H1 (cell line): ENCODE data around the gene ALK. TPM values are rescaled to one million over a fixed set of nuclear protein-coding genes. Genes with fewer than 3 reads are reported as not detected.

ENCODE experiments used
- CTCF ChIA-PET: fragments of 300-600 bp; sonication (Branson Sonifier 250); formaldehyde crosslinking; loops from one replicate; lab custom pipeline; 2021; ENCODE audit not compliant: partially characterized antibody; lab: Charles Lee
- POLR2A ChIA-PET: fragments of 300-600 bp; sonication (Branson Sonifier 250); formaldehyde crosslinking; loops from one replicate; lab custom pipeline; 2021; ENCODE audit warnings: inconsistent platforms; ENCODE audit not compliant: partially characterized antibody; lab: Charles Lee
- DNase-seq, 2 experiments: peaks; one replicate each; pipeline versions ENCODE4 v3.0.0 to v3.0.0-alpha.2; 2010 to 2022; ENCODE audit warnings: low spot score in 2 of 2, low read depth in 1 of 2, mixed read lengths in 1 of 2
- FAIRE-seq: peaks from 2 replicates; lab custom pipeline; 2011; peaks lifted over from hg19 to GRCh38; lab: Jason Lieb, UNC
- H2AFZ ChIP-seq: 2 replicates; pipeline ENCODE4 v1.8.1; 2012; ENCODE audit warnings: low read length, inconsistent platforms
- H2AK5ac ChIP-seq: 2 replicates; pipeline ENCODE4 v1.6.1; 2013; ENCODE audit warnings: low read depth, low read length
- H2BK120ac ChIP-seq: replicated peaks from 2 replicates; pipeline ENCODE3; 2013; ENCODE audit warnings: low read depth, low read length, inconsistent platforms
- H2BK12ac ChIP-seq: 2 replicates; pipeline ENCODE4 v1.6.1; 2013; ENCODE audit warnings: low read depth, low read length
- H2BK15ac ChIP-seq: 2 replicates; pipeline ENCODE4 v1.6.1; 2013; ENCODE audit warnings: low read length
- H2BK20ac ChIP-seq: 2 replicates; pipeline ENCODE4 v1.6.1; 2013; ENCODE audit warnings: low read length
- H2BK5ac ChIP-seq: 2 replicates; pipeline ENCODE4 v1.6.1; 2013; ENCODE audit warnings: low read depth, low read length
- H3K14ac ChIP-seq: 2 replicates; pipeline ENCODE4 v1.6.1; 2013; ENCODE audit warnings: inconsistent platforms; ENCODE audit not compliant: insufficient read length
- H3K18ac ChIP-seq: 2 replicates; pipeline ENCODE4 v1.6.1; 2013; ENCODE audit warnings: low read length; ENCODE audit errors: extremely low read depth
- H3K23ac ChIP-seq: 2 replicates; pipeline ENCODE4 v1.6.1; 2013; ENCODE audit warnings: inconsistent platforms; ENCODE audit not compliant: insufficient read length
- H3K23me2 ChIP-seq: 2 replicates; pipeline ENCODE4 v1.6.1; 2013; ENCODE audit warnings: low read depth, low read length
- H3K27ac ChIP-seq: 2 replicates; pipeline ENCODE4 v1.6.1; 2011; ENCODE audit warnings: low read depth, low read length, inconsistent platforms
- H3K27me3 ChIP-seq, 4 experiments: replicated peaks in 1 of 4; 1 replicate in 1 of 4; 2 replicates in 3 of 4; pipeline versions ENCODE4 v1.6.1 to v1.8.1; 2011 to 2013; ENCODE audit warnings: low read length in 3 of 4, mild to moderate bottlenecking in 3 of 4, inconsistent platforms in 2 of 4, mixed read lengths in 2 of 4, moderate library complexity in 1 of 4; ENCODE audit not compliant: control insufficient read depth in 3 of 4, insufficient read depth in 3 of 4; ENCODE audit errors: extremely low read depth in 1 of 4
- H3K36me3 ChIP-seq, 4 experiments: 2 replicates each; pipeline versions ENCODE4 v1.6.1 to v1.8.1; 2011 to 2013; ENCODE audit warnings: mild to moderate bottlenecking in 4 of 4, low read length in 3 of 4, moderate library complexity in 2 of 4, control low read depth in 1 of 4, inconsistent platforms in 1 of 4; ENCODE audit not compliant: insufficient read depth in 4 of 4, control insufficient read depth in 2 of 4
- H3K4ac ChIP-seq: replicated peaks from 2 replicates; pipeline ENCODE3; 2013; ENCODE audit warnings: low read length, low read depth, mixed read lengths, inconsistent platforms; ENCODE audit not compliant: insufficient read length
- H3K4me1 ChIP-seq, 4 experiments: replicated peaks in 1 of 4; 1 replicate in 1 of 4; 2 replicates in 3 of 4; pipeline versions ENCODE4 v1.6.1 to v1.8.1; 2011 to 2013; ENCODE audit warnings: low read length in 3 of 4, inconsistent platforms in 2 of 4, mixed read lengths in 1 of 4; ENCODE audit not compliant: insufficient read depth in 4 of 4, control insufficient read depth in 3 of 4
- H3K4me2 ChIP-seq, 2 experiments: 2 replicates each; pipeline versions ENCODE4 v1.6.1 to v1.8.1; 2011 to 2013; ENCODE audit warnings: low read depth in 2 of 2, low read length in 2 of 2, control low read depth in 1 of 2, inconsistent platforms in 1 of 2, mild to moderate bottlenecking in 1 of 2; ENCODE audit not compliant: insufficient read depth in 1 of 2
- H3K4me3 ChIP-seq, 4 experiments: fragments of 200-600, 300-600 bp in 1 of 4; sonication (generic), shearing (Covaris generic), sonication (Bioruptor Twin) in 1 of 4; 2 replicates each; pipeline versions ENCODE4 v1.5.1 to v1.8.1; 2011 to 2016; ENCODE audit warnings: low read length in 4 of 4, low read depth in 3 of 4, control low read depth in 2 of 4, inconsistent platforms in 2 of 4, mild to moderate bottlenecking in 2 of 4, mixed read lengths in 1 of 4, moderate library complexity in 1 of 4; ENCODE audit not compliant: insufficient read depth in 2 of 4; ENCODE audit errors: extremely low read depth in 1 of 4
- H3K56ac ChIP-seq: replicated peaks from 2 replicates; pipeline ENCODE3; 2013; ENCODE audit warnings: low read depth, mild to moderate bottlenecking, mixed read lengths, low read length, inconsistent platforms; ENCODE audit not compliant: insufficient read length
- H3K79me1 ChIP-seq: 2 replicates; pipeline ENCODE4 v1.6.1; 2013; ENCODE audit warnings: low read depth, low read length, control low read depth
- H3K79me2 ChIP-seq, 2 experiments: 2 replicates each; pipeline versions ENCODE4 v1.6.1 to v1.8.1; 2012 to 2013; ENCODE audit warnings: low read length in 2 of 2, mild to moderate bottlenecking in 2 of 2, inconsistent platforms in 1 of 2; ENCODE audit not compliant: insufficient read depth in 2 of 2, control insufficient read depth in 1 of 2
- H3K9ac ChIP-seq, 4 experiments: replicated peaks in 1 of 4; 1 replicate in 1 of 4; 2 replicates in 3 of 4; pipeline versions ENCODE4 v1.6.1 to v1.8.1; 2011 to 2013; ENCODE audit warnings: low read depth in 3 of 4, low read length in 3 of 4, control low read depth in 2 of 4, mild to moderate bottlenecking in 2 of 4, moderate library complexity in 2 of 4, inconsistent platforms in 1 of 4; ENCODE audit errors: extremely low read depth in 1 of 4
- H3K9me3 ChIP-seq, 2 experiments: 2 replicates each; pipeline versions ENCODE4 v1.6.1 to v1.8.1; 2012 to 2013; ENCODE audit warnings: mild to moderate bottlenecking in 2 of 2, moderate library complexity in 2 of 2, control low read depth in 1 of 2, inconsistent platforms in 1 of 2, low read depth in 1 of 2, low read length in 1 of 2, mixed read lengths in 1 of 2; ENCODE audit not compliant: insufficient read depth in 2 of 2
- H4K20me1 ChIP-seq, 2 experiments: replicated peaks in 1 of 2; 2 replicates each; pipeline versions ENCODE3 to v1.8.1; 2011 to 2013; ENCODE audit warnings: inconsistent platforms in 2 of 2, low read length in 2 of 2, mild to moderate bottlenecking in 1 of 2; ENCODE audit not compliant: insufficient read depth in 2 of 2, control insufficient read depth in 1 of 2
- H4K5ac ChIP-seq: 2 replicates; pipeline ENCODE4 v1.6.1; 2013; ENCODE audit warnings: low read length, low read depth, mixed read lengths, inconsistent platforms; ENCODE audit not compliant: insufficient read length
- H4K8ac ChIP-seq: 2 replicates; pipeline ENCODE4 v1.8.0; 2013; ENCODE audit warnings: mild to moderate bottlenecking, moderate library complexity, low read length, inconsistent platforms; ENCODE audit not compliant: insufficient read depth; ENCODE audit errors: extremely low read depth
- H4K91ac ChIP-seq: replicated peaks from 2 replicates; pipeline ENCODE3; 2013; ENCODE audit warnings: low read length, mixed read lengths, inconsistent platforms; ENCODE audit not compliant: insufficient read length
- BACH1 ChIP-seq: IDR thresholded peaks from 2 replicates; pipeline ENCODE4 v1.6.1; 2012; ENCODE audit warnings: low read length, improper control_type of control experiment
- CEBPB ChIP-seq: IDR thresholded peaks from 2 replicates; pipeline ENCODE4 v1.6.1; 2012; ENCODE audit warnings: low read depth, low read length
- CREB1 ChIP-seq: IDR thresholded peaks from 2 replicates; pipeline ENCODE4 v1.6.1; 2012; ENCODE audit warnings: inconsistent platforms
- GABPA ChIP-seq: IDR thresholded peaks from 2 replicates; pipeline ENCODE4 v1.6.1; 2011; ENCODE audit warnings: mild to moderate bottlenecking, low read length, moderate library complexity, borderline replicate concordance; ENCODE audit not compliant: insufficient read depth
- HDAC6 ChIP-seq: IDR thresholded peaks from one replicate; pipeline ENCODE4 v1.7.1; 2012; ENCODE audit warnings: low read depth, mild to moderate bottlenecking, inconsistent platforms, low read length, moderate library complexity
- JUN ChIP-seq: IDR thresholded peaks from 2 replicates; pipeline ENCODE4 v1.6.1; 2011; ENCODE audit warnings: low read depth, mild to moderate bottlenecking, improper control_type of control experiment, low read length
- KDM1A ChIP-seq: fragments of 200-600, 300-600 bp; sonication (generic); IDR thresholded peaks from 2 replicates; pipeline ENCODE4 v1.7.1; 2016; ENCODE audit warnings: mild to moderate bottlenecking, low read length, borderline replicate concordance
- NRF1 ChIP-seq: IDR thresholded peaks from 2 replicates; pipeline ENCODE4 v1.6.1; 2011; ENCODE audit warnings: mild to moderate bottlenecking, low read depth, low read length, improper control_type of control experiment
- POLR2AphosphoS5 ChIP-seq: IDR thresholded peaks from 2 replicates; pipeline ENCODE4 v1.6.1; 2011; ENCODE audit warnings: low read depth, low read length
- SIX5 ChIP-seq: IDR thresholded peaks from 2 replicates; pipeline ENCODE4 v1.6.1; 2011; ENCODE audit warnings: mild to moderate bottlenecking, low read depth, low read length
- TAF7 ChIP-seq: optimal IDR thresholded peaks from 2 replicates; pipeline ENCODE3; 2011; ENCODE audit warnings: low read depth, mild to moderate bottlenecking, inconsistent platforms, low read length, moderate library complexity, borderline replicate concordance
- TBP ChIP-seq: IDR thresholded peaks from 2 replicates; pipeline ENCODE4 v1.6.1; 2011; ENCODE audit warnings: low read depth, low read length, improper control_type of control experiment
- ZNF274 ChIP-seq: IDR thresholded peaks from 2 replicates; pipeline ENCODE4 v1.7.0; 2012; ENCODE audit warnings: low read length, borderline replicate concordance; ENCODE audit errors: extremely low read depth
- WGBS, 2 experiments: shearing (Covaris generic) in 1 of 2; methylation state at CpG; one replicate each; pipeline versions ENCODE4 v1.1.6 to v1.1.7; 2013 to 2015; ENCODE audit warnings: low lambda C conversion rate in 2 of 2, mixed read lengths in 2 of 2, inconsistent platforms in 1 of 2, low coverage in 1 of 2, missing lambda C conversion rate in 1 of 2; ENCODE audit not compliant: insufficient replicate concordance in 2 of 2, insufficient coverage in 1 of 2, insufficient read length in 1 of 2; ENCODE audit errors: extremely low coverage in 1 of 2, missing lambda C conversion rate in 1 of 2; 5-methylcytosine and 5-hydroxymethylcytosine counted together
- polyA plus RNA-seq, 7 experiments: library from polyadenylated mRNA; depleted of rRNA in 3 of 7; stranded (reverse) in 5 of 7; unstranded in 2 of 7; fragments of >200 nt in 5 of 7; fragments of 200-250 nt in 2 of 7; gene quantifications; 1 replicate in 5 of 7; 2 replicates in 1 of 7; 4 replicates in 1 of 7; pipeline versions ENCODE4 v1.2.1 to v1.2.3, GENCODE V29; 2011 to 2013; ENCODE audit warnings: missing spikeins in 2 of 7, mixed read lengths in 2 of 7
- total RNA-seq: library from RNA; stranded (reverse); fragmentation: NEBNext Ultra II Directional; extraction: Animal tissue kit (Norgen Biotek cat#: 25700); gene quantifications from 2 replicates; pipeline ENCODE4 v1.2.1, GENCODE V29; 2021

The ALK gene
- total and polyA plus RNA-seq, 2 of the 8 experiments (the other 6 are each of a cell fraction or from before 2014, with no cell fraction given) = 0.02 to 0.09 TPM

DNA sequence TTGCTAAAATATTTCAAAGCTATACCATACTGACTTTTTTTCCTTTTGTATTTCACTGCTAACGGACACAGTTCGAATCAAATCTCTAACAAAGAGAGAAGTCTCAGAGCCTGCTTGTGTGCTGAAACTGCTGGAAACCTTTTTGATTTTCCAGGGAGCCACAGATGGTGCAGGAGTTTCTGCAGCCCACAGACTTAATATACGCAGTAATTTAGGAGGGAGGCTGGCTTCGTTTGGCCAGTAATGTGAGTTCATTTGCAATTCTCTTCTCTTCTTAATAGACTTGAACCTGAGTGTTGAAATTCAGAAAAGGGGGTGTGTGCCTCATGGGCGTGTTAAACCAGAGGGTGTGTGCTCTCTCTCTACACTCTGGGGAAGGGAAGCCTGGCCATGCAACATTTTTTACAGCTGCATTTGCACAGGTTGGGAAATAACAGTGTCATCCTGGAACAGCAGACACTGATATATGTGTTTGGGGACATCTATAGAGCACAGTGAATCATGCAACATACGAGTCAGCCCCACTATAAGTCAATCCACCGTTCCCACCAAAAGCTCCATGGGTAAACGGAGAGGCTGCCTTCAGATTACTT, 473.2 kb downstream of the ALK start:
- H4K5ac ChIP-seq = no peak overlapping the region
- 72% methylated on average over 8 of the region's 8 CpGs; no CpG with 5 or more reads in 1 of the 2 experiments for WGBS, 2 experiments
- no peak overlapping the region for H4K91ac ChIP-seq
- ChIA-PET POLR2A (interaction anchor here (1.1 kb wide), 1 partner anchor 77 kb away, joined by 3 read pairs; no protein-coding TSS in a partner anchor), CTCF (interaction anchor here (1.1 kb wide), 1 partner anchor 13 kb away, joined by 3 read pairs; no protein-coding TSS in a partner anchor)
- no peak overlapping the region for H2AK5ac ChIP-seq
- H2BK5ac ChIP-seq = no peak overlapping the region
- H2BK12ac ChIP-seq = no peak overlapping the region
- no peak for FAIRE-seq
- H2AFZ ChIP-seq = peak overlapping the region; percentile 45; the same call in 1 of the 2 replicates
- no peak overlapping the region for H3K23ac ChIP-seq
- H3K9ac ChIP-seq = no peak overlapping the region
- H3K4me1 ChIP-seq = peaks cover 0 to 7% (median 5%) of the 10 kb centered on the region in 4 experiments; a peak in 4 of 7 replicates
- H3K14ac ChIP-seq = no peak overlapping the region
- H3K18ac ChIP-seq = no peak overlapping the region
- no peaks in the 10 kb centered on the region for H3K36me3 ChIP-seq
- H3K27ac ChIP-seq = no peak overlapping the region
- H2BK15ac ChIP-seq = no peak overlapping the region
- H3K9me3 ChIP-seq = no peaks in the 10 kb centered on the region
- H3K23me2 ChIP-seq = no peaks in the 10 kb centered on the region
- H4K20me1 ChIP-seq = no peaks in the 10 kb centered on the region
- no peak overlapping the region for H2BK20ac ChIP-seq
- no peak overlapping the region for H3K4ac ChIP-seq
- no peak overlapping the region for H4K8ac ChIP-seq
- no peak overlapping the region for H3K56ac ChIP-seq
- H3K79me1 ChIP-seq = no peaks in the 10 kb centered on the region
- DNase-seq = no peak
- H3K79me2 ChIP-seq = no peaks in the 10 kb centered on the region
- H3K4me3 ChIP-seq = no peak overlapping the region
- H3K4me2 ChIP-seq = peak overlapping the region in 1 of 2 experiments; percentile 47; a peak in 1 of 4 replicates
- H2BK120ac ChIP-seq = no peak overlapping the region
- H3K27me3 ChIP-seq = no peaks in the 10 kb centered on the region
- TF ChIP-seq KDM1A = no peak
- TF ChIP-seq TBP = no peak
- TF ChIP-seq GABPA = no peak
- no peak for TF ChIP-seq CREB1
- no peak for TF ChIP-seq BACH1
- TF ChIP-seq POLR2AphosphoS5 = no peak
- no peak for TF ChIP-seq CEBPB
- no peak for TF ChIP-seq JUN
- no peak for TF ChIP-seq HDAC6
- no peak for TF ChIP-seq TAF7
- no peak for TF ChIP-seq ZNF274
- TF ChIP-seq SIX5 = no peak
- no peak for TF ChIP-seq NRF1
